Measurements from ENCODE around the gene BTBD6.

BTBD6 gene

GRCh38 chr14:105241641-105242040, 6.7 kb upstream of the BTBD6 start:
- DNase-seq, result no peak

DNA sequence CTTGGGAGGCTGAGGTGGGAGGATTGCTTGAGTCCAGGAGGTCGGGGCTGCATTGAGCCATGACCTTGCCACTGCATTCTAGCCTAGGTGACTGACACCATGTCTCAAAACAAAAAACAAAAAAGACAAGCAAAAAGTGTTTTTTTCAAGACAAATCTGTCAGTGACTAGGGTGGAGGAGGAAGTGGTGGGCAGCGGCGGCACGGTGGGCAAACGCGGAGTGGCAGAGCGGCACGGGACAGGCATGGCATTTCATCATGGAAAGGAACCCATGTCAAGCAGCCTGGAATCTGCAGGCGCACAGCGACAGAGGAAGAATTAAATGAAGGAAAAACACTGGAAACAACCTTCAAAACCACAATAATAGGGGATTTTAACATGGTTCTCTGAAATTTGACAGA, 4.0 kb upstream of the BTBD6 start:
- no peak for DNase-seq

GRCh38 chr14:105247026-105247425, 1.3 kb upstream of the BTBD6 start:
- no peak for DNase-seq

- DNase-seq, result no peak
These were observed 492 bp upstream of the BTBD6 start for GRCh38 chr14:105247715-105248367.

DNA sequence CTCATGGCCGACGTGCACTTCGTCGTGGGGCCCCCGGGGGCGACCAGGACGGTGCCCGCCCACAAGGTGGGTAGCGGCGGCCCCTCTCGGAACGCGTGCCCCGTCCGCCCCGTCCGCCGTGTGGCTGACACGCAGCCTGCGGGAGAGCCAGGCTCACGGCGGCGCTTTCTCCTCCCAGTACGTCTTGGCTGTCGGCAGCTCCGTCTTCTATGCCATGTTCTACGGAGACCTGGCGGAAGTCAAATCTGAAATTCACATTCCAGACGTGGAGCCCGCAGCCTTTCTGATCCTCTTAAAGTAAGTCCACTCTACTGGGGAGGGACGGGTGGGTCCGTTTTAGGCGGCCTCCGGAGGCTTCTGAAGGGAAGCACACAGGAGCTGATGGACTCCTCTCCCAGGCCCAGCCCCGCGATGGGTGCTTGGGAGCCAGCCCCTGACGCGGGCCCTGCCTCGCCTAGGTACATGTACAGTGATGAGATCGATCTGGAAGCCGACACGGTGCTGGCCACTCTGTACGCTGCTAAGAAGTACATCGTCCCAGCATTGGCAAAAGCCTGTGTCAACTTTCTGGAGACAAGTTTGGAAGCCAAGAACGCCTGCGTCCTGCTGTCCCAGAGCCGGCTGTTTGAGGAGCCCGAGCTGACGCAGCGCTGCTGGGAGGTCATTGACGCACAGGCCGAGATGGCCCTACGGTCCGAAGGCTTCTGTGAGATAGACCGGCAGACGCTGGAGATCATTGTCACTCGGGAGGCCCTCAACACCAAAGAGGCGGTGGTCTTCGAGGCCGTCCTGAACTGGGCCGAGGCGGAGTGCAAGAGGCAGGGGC, 1.1 kb downstream of the BTBD6 start:
- DNase-seq, result no peak

DNA sequence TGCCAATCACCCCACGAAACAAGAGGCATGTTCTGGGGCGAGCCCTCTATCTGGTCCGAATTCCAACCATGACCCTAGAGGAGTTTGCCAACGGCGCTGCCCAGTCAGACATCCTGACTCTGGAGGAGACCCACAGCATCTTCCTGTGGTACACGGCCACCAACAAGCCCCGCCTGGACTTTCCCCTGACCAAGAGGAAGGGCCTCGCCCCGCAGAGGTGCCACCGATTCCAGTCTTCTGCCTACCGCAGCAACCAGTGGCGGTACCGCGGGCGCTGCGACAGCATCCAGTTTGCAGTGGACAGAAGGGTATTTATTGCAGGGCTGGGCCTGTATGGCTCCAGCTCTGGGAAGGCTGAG, 1.7 kb downstream of the BTBD6 start:
- no peak for DNase-seq

DNA sequence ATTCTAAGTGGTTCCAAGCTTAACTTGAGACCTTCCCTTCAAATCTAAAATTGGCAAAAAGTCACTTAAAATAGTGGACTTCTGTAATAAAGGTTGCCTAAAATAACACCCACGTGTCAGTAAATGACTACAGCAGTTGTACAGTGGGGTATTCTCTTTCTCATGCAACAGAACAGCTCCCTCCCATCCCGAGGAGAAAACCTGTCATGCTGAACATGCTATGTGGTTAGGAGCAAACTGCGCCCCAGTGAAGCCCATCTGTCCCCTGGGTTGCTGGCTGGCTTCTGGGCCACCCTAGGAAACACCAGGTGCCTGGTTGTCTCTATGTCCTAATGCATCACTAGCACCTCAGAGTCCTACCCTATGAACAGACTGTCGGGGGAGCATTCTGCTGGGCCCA, 2.7 kb downstream of the BTBD6 start:
- DNase-seq, result no peak

- no peak for DNase-seq
These were observed 3.6 kb downstream of the BTBD6 start for GRCh38 chr14:105251920-105252319.

DNA sequence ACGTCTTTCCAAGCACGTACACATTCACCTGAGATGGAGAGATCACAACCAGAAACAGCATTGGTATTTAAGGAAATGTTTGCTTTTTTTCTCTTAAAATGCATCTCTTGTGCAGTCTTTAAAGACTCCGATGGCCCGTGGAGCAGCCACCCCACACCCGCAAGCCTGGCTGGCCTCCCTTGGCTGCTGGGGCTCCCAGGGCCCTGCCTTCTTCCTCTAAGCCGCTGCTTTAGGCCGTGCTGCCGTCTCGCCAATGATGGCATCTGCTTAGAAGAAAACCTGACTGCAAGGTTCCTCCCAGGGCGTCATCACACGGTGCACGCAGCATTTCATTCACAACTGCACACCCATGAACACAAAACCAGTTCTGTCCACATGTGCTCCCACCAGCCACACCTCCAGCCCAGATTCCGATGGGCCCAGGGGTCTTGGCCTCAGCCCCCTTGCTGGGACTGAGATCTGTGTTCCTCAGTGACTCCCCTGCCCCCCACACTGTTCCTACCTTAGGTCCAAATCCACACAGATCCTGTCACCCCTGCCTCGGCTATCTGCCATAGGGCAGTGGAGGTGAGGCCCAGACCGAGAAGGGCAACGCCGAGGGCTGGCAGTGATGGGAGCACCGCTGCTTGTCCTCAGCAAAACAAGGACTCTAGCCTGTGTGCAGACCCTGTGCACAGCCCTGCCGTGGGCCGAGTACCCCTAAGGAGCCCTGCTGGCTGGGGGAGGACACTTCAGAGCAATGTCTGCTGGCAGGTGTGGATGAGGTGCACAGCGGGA, 4.4 kb downstream of the BTBD6 start:
- no peak for DNase-seq

DNA sequence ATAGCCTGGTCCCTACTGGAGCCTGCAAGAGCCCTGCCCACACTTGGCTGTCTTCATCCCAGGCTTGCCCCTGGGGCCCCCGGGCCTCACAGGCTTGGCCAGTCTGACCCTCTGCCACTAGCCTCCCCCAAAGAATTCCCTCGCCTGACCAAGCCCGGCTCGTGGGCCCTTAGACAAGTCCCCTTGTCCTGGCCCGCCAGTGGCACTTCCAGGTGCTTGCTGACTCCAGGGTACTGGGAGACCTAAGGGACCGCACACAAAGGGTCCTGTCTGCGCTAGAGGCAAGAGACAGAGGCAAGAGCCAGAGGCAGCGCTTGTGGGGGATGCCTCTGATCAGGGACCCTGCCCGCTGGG, 5.0 kb downstream of the BTBD6 start:
- DNase-seq, result no peak

GRCh38 chr14:105255021-105255507, 6.7 kb downstream of the BTBD6 start:
- DNase-seq, result no peak

DNA sequence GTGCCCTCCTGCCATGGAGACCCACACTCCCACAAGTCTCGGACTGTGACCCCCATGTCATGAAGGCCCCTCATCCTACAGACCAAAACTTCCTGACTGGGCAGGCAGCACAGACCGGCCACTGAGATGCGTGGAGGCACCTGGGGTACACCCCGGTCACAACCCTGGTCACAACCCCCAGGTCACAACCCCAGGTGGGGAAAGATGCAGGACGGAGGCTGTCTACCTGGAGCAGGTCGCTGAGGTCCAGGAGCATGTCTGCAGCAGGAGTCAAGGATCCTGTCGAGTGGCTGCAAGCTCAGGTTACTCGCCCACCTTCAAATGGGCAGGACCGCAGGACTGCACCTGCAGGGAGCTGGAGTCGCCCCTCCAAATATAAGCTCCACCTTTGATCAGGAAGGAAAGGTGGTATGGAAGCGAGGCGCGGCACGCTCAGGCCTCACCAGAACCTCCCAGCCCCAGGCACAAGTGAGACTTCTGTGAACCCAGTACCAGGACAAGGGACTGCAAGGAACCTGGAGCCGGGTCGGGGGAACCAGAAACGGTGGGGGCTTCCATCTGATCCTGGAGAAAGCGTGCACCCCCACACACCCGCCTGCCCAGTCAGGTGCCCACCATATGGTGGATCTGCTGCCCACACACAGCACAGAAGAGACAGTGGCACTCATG, 8.1 kb downstream of the BTBD6 start:
- no peak for DNase-seq

- DNase-seq, result no peak
These were observed 9.1 kb downstream of the BTBD6 start for GRCh38 chr14:105257464-105257863.

DNA sequence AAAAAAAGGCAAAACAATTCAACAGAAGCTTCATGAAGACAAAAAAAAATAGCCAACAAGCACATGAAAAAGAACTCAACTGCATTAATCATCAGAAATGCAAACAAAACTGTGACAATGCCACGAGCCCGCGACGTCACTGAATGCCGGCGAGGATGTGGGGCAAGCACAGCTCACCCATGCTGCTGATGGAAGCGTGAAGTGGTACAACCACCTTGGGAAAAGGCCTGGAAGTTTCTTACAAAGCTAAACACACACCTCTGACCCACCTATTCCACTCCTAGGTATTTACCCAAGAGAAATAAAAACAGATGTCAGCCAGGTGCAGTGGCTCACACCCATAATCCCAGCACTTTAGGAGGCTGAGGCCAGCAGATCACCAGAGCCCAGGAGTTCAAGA, 10.5 kb downstream of the BTBD6 start:
- no peak for DNase-seq

GRCh38 chr14:105260959-105261358, 12.6 kb downstream of the BTBD6 start:
- no peak for DNase-seq

GRCh38 chr14:105261781-105262180, 13.4 kb downstream of the BTBD6 start:
- no peak for DNase-seq

- DNase-seq, result no peak
These were observed 19.7 kb downstream of the BTBD6 start for GRCh38 chr14:105267820-105268548.

DNA sequence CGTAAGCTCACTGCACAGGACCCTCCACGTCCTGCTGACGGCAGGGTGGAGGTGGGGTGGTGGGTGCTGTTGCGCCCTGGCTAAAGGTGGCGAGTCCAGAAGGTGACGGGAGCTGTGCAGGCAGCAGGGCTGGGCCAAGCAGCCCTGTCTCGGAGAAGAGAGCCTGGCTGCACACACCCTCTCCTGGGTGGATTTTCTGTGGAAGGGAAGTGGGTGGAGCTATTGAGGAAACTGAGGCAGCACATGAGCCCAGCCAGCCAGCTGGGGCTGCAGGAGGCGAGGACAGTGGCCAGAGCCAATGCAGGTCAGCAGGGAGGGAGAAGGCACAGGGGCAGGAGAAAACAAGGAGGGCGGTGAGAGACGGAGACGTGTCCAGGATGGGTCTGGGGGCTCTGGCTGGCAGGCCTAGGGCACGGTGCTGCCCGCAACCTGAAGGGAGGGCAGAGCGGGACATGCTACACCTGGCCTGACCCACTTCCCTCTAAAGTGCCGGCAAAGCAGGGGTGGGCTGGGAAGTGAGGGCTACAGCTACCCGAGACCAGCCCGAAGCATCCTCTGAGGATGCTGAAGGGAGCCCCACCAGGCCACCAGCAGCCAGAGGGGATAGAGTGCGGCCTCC, 20.5 kb downstream of the BTBD6 start:
- no peak for DNase-seq

- no peak for DNase-seq
These were observed 21.1 kb downstream of the BTBD6 start for GRCh38 chr14:105269405-105269804.

DNA sequence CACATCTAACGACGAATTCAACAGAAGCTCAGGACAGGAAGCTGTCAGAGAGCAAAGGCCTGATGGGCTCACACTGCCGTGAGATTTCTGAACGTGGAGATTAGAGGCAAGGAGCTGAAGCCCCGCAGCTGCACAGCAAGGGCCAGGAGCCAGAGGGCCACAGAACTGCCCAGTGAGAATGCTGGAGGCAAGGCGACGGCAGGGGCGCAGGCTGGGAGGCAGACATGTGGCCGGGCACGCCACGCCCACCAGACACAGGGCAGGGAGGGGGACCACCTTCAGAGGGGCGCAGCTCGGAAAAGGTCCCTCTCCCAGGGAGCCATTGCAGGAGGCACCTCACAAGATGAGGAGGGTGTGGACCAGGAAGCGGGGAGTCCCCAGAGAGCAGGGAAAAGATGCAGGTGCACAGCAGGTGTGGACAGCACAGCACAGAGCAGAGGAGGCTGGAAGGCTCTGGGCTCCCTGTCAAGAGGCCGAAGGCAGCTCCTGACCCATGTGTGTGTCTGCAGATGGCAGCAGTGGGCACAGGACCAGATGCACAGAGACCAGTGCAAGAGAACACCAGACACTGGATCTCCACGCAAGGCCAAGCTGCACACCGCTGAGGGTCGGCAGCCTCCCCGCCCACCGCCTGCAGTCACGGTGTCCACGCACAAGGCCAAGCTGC, 23.0 kb downstream of the BTBD6 start:
- DNase-seq, result no peak

- DNase-seq, result no peak
These were observed 24.3 kb downstream of the BTBD6 start for GRCh38 chr14:105272623-105273022.

DNA sequence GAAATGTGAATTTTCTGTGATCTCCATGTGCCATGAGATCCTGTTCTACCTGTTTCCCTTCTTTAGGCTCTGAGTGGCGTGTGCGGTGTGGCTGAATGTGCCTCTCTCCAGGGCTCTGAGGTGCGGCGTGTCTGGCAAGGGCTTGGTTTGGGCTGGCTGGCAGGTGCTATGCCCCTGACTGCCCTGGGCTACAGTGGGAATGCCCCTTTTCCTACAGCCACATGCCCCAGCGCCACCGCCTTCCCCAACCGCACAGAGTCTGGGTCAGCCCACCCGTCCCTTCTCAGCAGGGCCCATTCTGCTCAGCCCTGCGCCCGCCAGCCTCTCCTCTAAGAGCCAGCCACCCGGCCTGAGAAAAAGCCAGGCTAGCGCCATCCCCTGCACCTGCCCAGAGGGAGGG, 24.7 kb downstream of the BTBD6 start:
- DNase-seq, result no peak
